GM18505 (cell line): ENCODE data around the gene PDLIM3.

ENCODE experiments used
- ATAC-seq: cut with Tn5 transposase; IDR thresholded peaks from one replicate; pipeline ENCODE4 v1.9.1; 2021; ENCODE audit not compliant: unreplicated experiment
- POLR2A ChIP-seq: IDR thresholded peaks from 4 replicates; pipeline ENCODE4 v1.6.1; 2011; ENCODE audit warnings: borderline replicate concordance; ENCODE audit not compliant: insufficient read depth, insufficient read length; ENCODE audit errors: extremely low read depth

Gene PDLIM3, protein sequence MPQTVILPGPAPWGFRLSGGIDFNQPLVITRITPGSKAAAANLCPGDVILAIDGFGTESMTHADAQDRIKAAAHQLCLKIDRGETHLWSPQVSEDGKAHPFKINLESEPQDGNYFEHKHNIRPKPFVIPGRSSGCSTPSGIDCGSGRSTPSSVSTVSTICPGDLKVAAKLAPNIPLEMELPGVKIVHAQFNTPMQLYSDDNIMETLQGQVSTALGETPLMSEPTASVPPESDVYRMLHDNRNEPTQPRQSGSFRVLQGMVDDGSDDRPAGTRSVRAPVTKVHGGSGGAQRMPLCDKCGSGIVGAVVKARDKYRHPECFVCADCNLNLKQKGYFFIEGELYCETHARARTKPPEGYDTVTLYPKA

GRCh38 chr4:185534866-185535611 is at the start of gene PDLIM3:
TSS of gene PDLIM3 (minus strand) at chr4:185535507. CDS start at chr4:185535434, 73 bp downstream.
- ATAC-seq = peak; percentile 57

DNA sequence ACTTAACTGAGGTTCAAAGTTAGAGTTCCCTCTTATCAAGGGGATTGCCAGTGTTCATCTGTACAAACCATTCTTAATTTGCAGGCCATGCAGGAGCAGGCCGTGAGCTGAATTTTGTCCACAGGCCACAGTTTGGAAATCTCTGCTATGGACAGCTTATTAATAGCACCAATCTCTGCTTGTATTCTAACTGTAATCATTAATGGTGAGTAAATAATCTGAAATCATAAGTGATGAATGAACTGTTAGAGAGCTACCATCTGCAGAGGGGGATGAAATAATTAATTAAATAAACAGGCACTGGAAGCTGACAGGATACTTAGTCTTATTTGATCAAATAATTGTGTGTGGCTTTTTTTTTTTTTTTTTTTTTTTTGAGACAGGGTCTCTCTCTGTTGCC is 48.5 kb upstream of the PDLIM3 start:
- ATAC-seq = no peak
- TF ChIP-seq POLR2A = no peak

More at GRCh38 chr4:185534866-185535611, at the start of gene PDLIM3:
- TF ChIP-seq POLR2A = no peak

DNA sequence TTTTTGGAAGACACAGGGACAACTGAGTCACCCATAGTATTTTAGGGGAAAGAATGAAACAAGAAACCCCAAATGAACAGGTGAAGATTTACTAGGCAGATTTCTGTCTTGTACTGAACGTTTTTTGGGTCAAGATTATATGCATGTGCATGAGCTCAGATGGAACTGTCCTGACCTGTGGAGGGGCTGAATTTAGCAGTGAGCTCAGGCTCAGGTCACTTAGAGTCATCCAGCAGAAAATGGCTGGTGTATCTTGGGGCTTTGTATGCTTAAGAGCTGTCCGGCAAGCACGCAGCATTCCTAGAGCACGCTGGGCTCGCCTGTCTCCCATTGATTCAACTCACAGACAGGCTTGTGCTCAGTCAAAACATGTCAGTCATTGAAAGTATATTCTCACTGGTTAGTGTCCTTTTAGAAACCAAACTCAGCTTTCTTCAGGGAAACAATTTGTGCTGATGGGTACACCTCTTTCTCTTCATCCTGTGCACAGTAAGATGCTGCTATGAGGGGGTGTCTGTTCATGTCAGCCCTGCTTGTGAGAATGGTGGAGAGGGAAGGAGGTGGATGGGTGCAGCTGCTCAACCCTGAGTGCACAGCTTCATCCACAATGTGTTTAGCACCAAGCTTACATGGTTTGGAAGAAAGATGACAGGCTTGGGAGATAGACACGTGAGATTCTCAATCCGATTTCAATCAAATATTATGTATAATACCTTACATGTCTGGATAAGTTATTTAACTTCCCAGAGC is 47.5 kb upstream of the PDLIM3 start:
- TF ChIP-seq POLR2A = no peak
- ATAC-seq = no peak

DNA sequence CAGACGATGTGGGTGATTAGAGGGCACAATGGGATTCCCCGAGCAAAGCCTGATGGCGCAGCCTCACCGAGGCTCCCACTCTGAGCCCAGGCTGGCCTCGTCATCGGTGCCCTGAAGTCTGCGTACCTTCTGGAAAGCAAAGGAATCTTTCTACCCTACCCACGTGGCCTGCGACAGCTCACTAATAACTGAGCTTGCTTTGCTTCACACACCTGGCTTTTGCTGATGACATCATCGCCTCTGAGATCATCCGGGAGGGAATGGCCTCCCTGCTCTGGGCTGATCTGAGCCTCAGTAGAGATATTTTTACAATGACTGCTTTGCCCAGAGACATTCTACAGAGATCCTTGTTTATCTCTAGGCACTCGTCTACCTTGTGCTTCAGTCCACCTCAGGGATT is 45.4 kb upstream of the PDLIM3 start:
- no peak for ATAC-seq
- TF ChIP-seq POLR2A = no peak

DNA sequence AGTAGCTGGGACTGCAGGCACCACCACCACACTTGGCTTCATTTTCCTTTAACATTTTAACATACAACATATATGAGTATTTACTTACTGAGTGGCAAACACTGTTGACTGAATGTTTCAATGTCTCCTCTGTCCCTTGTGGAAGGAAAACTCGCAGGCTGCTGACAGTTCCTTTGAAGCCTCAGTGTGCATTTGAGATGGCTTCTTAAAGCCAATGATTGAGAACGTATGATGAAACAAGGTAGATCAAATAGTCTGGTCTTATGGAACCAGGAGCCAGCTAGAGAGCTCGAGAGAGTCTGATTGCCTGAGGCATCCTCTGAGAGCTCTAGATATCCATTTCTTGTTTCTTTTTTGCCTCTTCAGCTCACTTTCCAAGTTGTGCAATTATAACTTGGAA is 43.0 kb upstream of the PDLIM3 start:
- no peak for TF ChIP-seq POLR2A
- ATAC-seq = no peak

DNA sequence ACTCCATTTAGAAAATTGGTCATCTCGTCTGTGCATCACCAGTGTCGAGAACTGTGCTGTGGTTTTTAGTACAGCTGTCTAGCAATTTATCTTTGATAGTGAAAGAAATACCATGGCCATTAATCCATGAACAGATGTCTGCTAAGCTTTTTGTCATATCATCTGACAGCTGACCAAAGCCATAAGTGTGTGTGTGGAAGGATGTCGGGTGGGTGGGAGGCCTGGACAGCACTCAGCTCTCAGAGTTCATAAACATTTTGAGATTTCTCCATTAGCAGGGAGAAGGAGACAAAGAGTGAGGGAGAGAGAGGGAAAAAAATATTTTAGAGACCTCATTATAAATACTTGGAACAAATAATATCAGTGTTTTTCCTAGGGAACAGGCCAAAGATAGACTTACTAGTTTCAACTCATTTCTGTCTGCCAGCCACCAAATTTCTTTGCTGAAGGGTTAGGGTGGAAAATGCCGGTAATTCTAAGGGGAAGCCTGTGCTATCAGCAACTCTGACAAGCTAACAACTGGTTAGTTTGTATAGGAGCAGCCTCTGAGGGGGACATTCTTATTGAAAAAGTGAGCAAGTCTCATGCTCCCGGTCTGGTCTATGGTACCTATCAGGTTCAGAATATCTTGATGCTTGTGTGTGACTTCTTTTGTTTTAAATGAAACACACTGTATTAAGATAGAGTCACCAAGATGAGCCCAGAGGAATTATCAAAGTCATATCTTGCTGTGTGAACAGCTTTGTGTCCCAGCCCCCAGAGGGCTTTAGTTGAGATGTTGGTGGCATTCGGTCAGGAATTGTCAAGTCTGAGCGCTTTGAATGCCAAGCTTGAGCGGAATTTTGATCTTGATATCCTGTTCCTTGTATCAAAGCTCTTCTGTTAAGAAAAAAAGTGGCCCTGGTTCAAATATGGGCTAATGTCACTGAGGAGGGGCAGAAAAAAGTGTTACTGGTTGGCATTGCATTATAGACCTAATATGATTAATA is 41.9 kb upstream of the PDLIM3 start:
- TF ChIP-seq POLR2A = no peak
- ATAC-seq = no peak

- ATAC-seq = no peak
- no peak for TF ChIP-seq POLR2A
Observed at GRCh38 chr4:185576314-185576961, 41.1 kb upstream of the PDLIM3 start.

GRCh38 chr4:185573651-185574199 is 38.4 kb upstream of the PDLIM3 start:
- no peak for TF ChIP-seq POLR2A
- ATAC-seq = no peak

DNA sequence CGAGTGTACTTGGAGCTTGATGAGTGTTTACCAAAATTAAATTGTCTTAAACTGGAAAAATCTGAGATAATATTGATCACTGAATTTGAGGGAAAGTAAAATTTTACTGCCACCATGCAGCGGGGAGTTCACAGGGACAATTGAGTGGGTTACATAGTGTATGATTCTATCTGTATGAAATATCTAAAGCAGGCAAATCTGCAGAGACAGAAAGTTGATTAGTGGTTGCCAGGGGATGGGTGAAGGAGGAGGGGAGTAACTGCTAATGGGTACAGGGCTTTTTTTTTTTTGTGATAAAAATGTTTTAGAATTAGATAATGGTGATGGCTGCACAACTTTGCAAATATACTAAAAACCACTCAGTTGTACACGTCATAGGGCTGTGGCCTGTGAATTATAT is 35.4 kb upstream of the PDLIM3 start:
- no peak for ATAC-seq
- TF ChIP-seq POLR2A = no peak

- no peak for TF ChIP-seq POLR2A
- no peak for ATAC-seq
Observed at GRCh38 chr4:185567381-185568376, 32.4 kb upstream of the PDLIM3 start.

GRCh38 chr4:185566972-185567371 is 31.7 kb upstream of the PDLIM3 start:
- TF ChIP-seq POLR2A = no peak
- no peak for ATAC-seq
